ENCODE data around the gene CT47B1. TPM values are rescaled to one million over a fixed set of nuclear protein-coding genes. Genes with fewer than 3 reads are reported as not detected.
"Not testable (repeated sequence)": the region's sequence is repeated elsewhere in the genome, so short reads cannot be mapped to it uniquely, and the experiment has no call there.

Gene CT47B1
- total RNA-seq (2016; rRNA removed; fragmentation: Illumina TruSeq; extraction: Trizol) (not detected in 2 replicates), polyA plus RNA-seq (2011; rRNA removed) (not detected in 2 replicates), polyA minus RNA-seq (2011; rRNA and poly(A)+ RNA removed; ENCODE audit: low replicate concordance) (not detected in 2 replicates), Bru-seq, nascent RNA (not detected), BruChase-seq, experiment 1, labeled RNA remaining after a 6-hour chase (not detected), BruChase-seq, experiment 2, labeled RNA remaining after a 2-hour chase (not detected)
- total RNA-seq (2016; cell fraction: cytosol; rRNA removed; fragmentation: Illumina TruSeq; extraction: Trizol; ENCODE audit: low read depth), result not detected in 2 replicates
- not detected in 2 replicates for total RNA-seq (2016; cell fraction: insoluble cytoplasmic fraction; rRNA removed; fragmentation: Illumina TruSeq; extraction: Trizol)
- not detected in 2 replicates for total RNA-seq (2016; cell fraction: membrane; rRNA removed; fragmentation: Illumina TruSeq; extraction: Trizol)
- not detected in 2 replicates for total RNA-seq (2016; cell fraction: nucleus; rRNA removed; fragmentation: Illumina TruSeq; extraction: Trizol)
- polyA plus RNA-seq (2011; cell fraction: cytosol; rRNA removed), result not detected in 2 replicates
- not detected in 2 replicates for polyA plus RNA-seq (2011; cell fraction: nucleus; rRNA removed)
- not detected in 2 replicates for polyA plus RNA-seq (2012)
- not detected in 2 replicates for polyA plus RNA-seq (2016; cell fraction: cytosol; fragmentation: Illumina TruSeq; extraction: Trizol; ENCODE audit: low read depth)
- polyA plus RNA-seq (2016; cell fraction: insoluble cytoplasmic fraction; fragmentation: Illumina TruSeq; extraction: Trizol; ENCODE audit: low read depth), result not detected in 2 replicates
- not detected in 2 replicates for polyA plus RNA-seq (2016; cell fraction: membrane; fragmentation: Illumina TruSeq; extraction: Trizol; ENCODE audit: low read depth)
- polyA plus RNA-seq (2016; cell fraction: nucleus; fragmentation: Illumina TruSeq; extraction: Trizol; ENCODE audit: insufficient read depth, low read depth), result not detected in 2 replicates
- polyA minus RNA-seq (2011; cell fraction: cytosol; rRNA and poly(A)+ RNA removed), result not detected in 2 replicates
- polyA minus RNA-seq (2011; cell fraction: nucleus; rRNA and poly(A)+ RNA removed), result not detected in 2 replicates
- long read RNA-seq, experiment 1, result 0 reads
- long read RNA-seq, experiment 2, result 0 reads

GRCh38 chrX:120875766-120876165 lies at the start of gene CT47B1:
CT47B1 (minus strand) TSS chrX:120875866; CDS start chrX:120875670, 196 bp downstream.
- H3K9me3 ChIP-seq (ENCODE audit: low read length); H3K27ac ChIP-seq (ENCODE audit: extremely low read length, insufficient read depth, low read length); CTCF ChIA-PET (ENCODE audit: low intra/inter-chr PET ratio, low total read pairs); H3K9ac ChIP-seq (ENCODE audit: insufficient read depth, low read depth, low read length); H3K79me2 ChIP-seq (ENCODE audit: insufficient read depth, low read length); H2AFZ ChIP-seq (ENCODE audit: low read length); H3K4me1 ChIP-seq (ENCODE audit: insufficient read depth, low read length); POLR2A ChIA-PET; H3K27me3 ChIP-seq (ENCODE audit: control insufficient read depth in 1 of 2, insufficient read depth in 2 of 2, low read length in 2 of 2); FAIRE-seq; ATAC-seq; H4K20me1 ChIP-seq (ENCODE audit: insufficient read depth, low read length); BruUV-seq (replicated peaks); H3K36me3 ChIP-seq (replicated peaks in 1 of 2; ENCODE audit: control insufficient read depth in 1 of 2, insufficient read depth in 2 of 2, low read length in 2 of 2); H3K4me3 ChIP-seq (replicated peaks in 1 of 3; ENCODE audit: insufficient read depth in 1 of 3, low read depth in 2 of 3, low read length in 3 of 3); intact Hi-C loops (cut with micrococcal nuclease; ENCODE audit: unreplicated experiment); DNase-seq (ENCODE audit: low spot score); in situ Hi-C loops (cut with HindIII; ENCODE audit: extremely low pct_ligation_motif_present, low pct_unique_long_range_greater_than_20kb); H3K4me2 ChIP-seq (ENCODE audit: low read depth, low read length): not testable (repeated sequence)
- WGBS (ENCODE audit: low lambda C conversion rate), result no CpG with 5 or more reads among the region's 7 CpGs

GRCh38 chrX:120874678-120875557 lies 748 bp downstream of the CT47B1 start:
- Histone ChIP-seq H2AFZ (ENCODE audit: low read length) (no peak overlapping the region), H3K4me3 (replicated peaks in 1 of 3; ENCODE audit: insufficient read depth in 1 of 3, low read depth in 2 of 3, low read length in 3 of 3) (no peak overlapping the region), H3K27ac (ENCODE audit: extremely low read length, insufficient read depth, low read length) (no peak overlapping the region), H4K20me1 (ENCODE audit: insufficient read depth, low read length) (no peaks in the 10 kb centered on the region), H3K79me2 (ENCODE audit: insufficient read depth, low read length) (no peaks in the 10 kb centered on the region), H3K9me3 (ENCODE audit: low read length) (no peaks in the 10 kb centered on the region), H3K4me1 (ENCODE audit: insufficient read depth, low read length) (no peaks in the 10 kb centered on the region), H3K4me2 (ENCODE audit: low read depth, low read length) (no peak overlapping the region), H3K27me3 (ENCODE audit: control insufficient read depth in 1 of 2, insufficient read depth in 2 of 2, low read length in 2 of 2) (no peaks in the 10 kb centered on the region), H3K9ac (ENCODE audit: insufficient read depth, low read depth, low read length) (no peak overlapping the region), H3K36me3 (replicated peaks in 1 of 2; ENCODE audit: control insufficient read depth in 1 of 2, insufficient read depth in 2 of 2, low read length in 2 of 2) (no peaks in the 10 kb centered on the region)
- ATAC-seq (no peak), DNase-seq (ENCODE audit: low spot score) (no peak), FAIRE-seq (no peak)
- in situ Hi-C loops (cut with HindIII; ENCODE audit: extremely low pct_ligation_motif_present, low pct_unique_long_range_greater_than_20kb), result no loop called here
- TF ChIP-seq ZNF737 (CRISPR knock-in tag; IDR thresholded peaks at IDR 0.05; ENCODE audit: borderline replicate concordance), result no peak
- no peak for TF ChIP-seq ZNF275 (CRISPR knock-in tag; IDR thresholded peaks at IDR 0.05; ENCODE audit: borderline replicate concordance)
- TF ChIP-seq ZNF709 (CRISPR knock-in tag; IDR thresholded peaks at IDR 0.05), result no peak
- TF ChIP-seq ZNF644 (CRISPR knock-in tag; IDR thresholded peaks at IDR 0.05; ENCODE audit: low read depth), result no peak
- no peak for TF ChIP-seq ZNF512 (CRISPR knock-in tag; IDR thresholded peaks at IDR 0.05)
- TF ChIP-seq ZFP62 (CRISPR knock-in tag; IDR thresholded peaks at IDR 0.05), result no peak
- TF ChIP-seq ZNF180 (CRISPR knock-in tag; IDR thresholded peaks at IDR 0.05; ENCODE audit: borderline replicate concordance, low read depth), result no peak
- TF ChIP-seq ZKSCAN5 (CRISPR knock-in tag; IDR thresholded peaks at IDR 0.05), result no peak
- intact Hi-C loops (cut with micrococcal nuclease; ENCODE audit: unreplicated experiment), result no loop called here
- WGBS (ENCODE audit: low lambda C conversion rate), result 88% methylated on average over 18 of the region's 61 CpGs
- ChIA-PET CTCF (ENCODE audit: low intra/inter-chr PET ratio, low total read pairs) (no interaction called here), POLR2A (no interaction called here)
- BruUV-seq (replicated peaks), result no TSS peak

All from HepG2 (cell line).